Kidney (tissue), 14 donors: ENCODE results near the gene ARID1B. TPM values are rescaled to one million over a fixed set of nuclear protein-coding genes. Genes with fewer than 3 reads are reported as not detected.

Source experiments
- DNase-seq, 5 donors: peaks; one replicate each; pipeline ENCODE4 v3.0.0-alpha.2; 2013 to 2020
- FAIRE-seq: peaks from 2 replicates; lab custom pipeline; 2012; peaks lifted over from hg19 to GRCh38; lab: Jason Lieb, UNC
- H3K27ac ChIP-seq, 2 donors: one replicate each; pipeline ENCODE4 v1.7.0; 2013; ENCODE audit warnings: low read depth in 2 of 2, low read length in 2 of 2, inconsistent platforms in 1 of 2
- H3K27me3 ChIP-seq: one replicate; pipeline ENCODE4 v1.7.1; 2013; ENCODE audit warnings: low read length, inconsistent platforms; ENCODE audit not compliant: control insufficient read depth, insufficient read depth
- H3K36me3 ChIP-seq, 3 donors: one replicate each; pipeline versions ENCODE4 v1.7.0 to v1.7.1; 2013; ENCODE audit warnings: low read length in 3 of 3, control low read depth in 1 of 3, inconsistent platforms in 1 of 3; ENCODE audit not compliant: insufficient read depth in 3 of 3, control insufficient read depth in 2 of 3
- H3K4me1 ChIP-seq, 3 donors: one replicate each; pipeline versions ENCODE4 v1.7.0 to v1.7.1; 2013; ENCODE audit warnings: low read length in 3 of 3, inconsistent platforms in 1 of 3, low read depth in 1 of 3; ENCODE audit not compliant: control insufficient read depth in 2 of 3, insufficient read depth in 2 of 3
- H3K4me3 ChIP-seq, 3 donors: one replicate each; pipeline versions ENCODE4 v1.7.0 to v1.8.1; 2013; ENCODE audit warnings: low read length in 3 of 3, control low read depth in 1 of 3, inconsistent platforms in 1 of 3
- H3K9ac ChIP-seq, 3 donors: one replicate each; pipeline versions ENCODE4 v1.7.0 to v1.7.1; 2013; ENCODE audit warnings: low read length in 3 of 3, control low read depth in 1 of 3, inconsistent platforms in 1 of 3
- H3K9me3 ChIP-seq, 3 donors: one replicate each; pipeline versions ENCODE4 v1.7.0 to v1.7.1; 2013; ENCODE audit warnings: low read length in 3 of 3, control low read depth in 1 of 3, inconsistent platforms in 1 of 3; ENCODE audit not compliant: control insufficient read depth in 2 of 3, insufficient read depth in 1 of 3
- CTCF ChIP-seq: IDR thresholded peaks from 3 replicates; pipeline ENCODE4 v1.5.1; 2012; ENCODE audit warnings: mild to moderate bottlenecking, moderate library complexity, borderline replicate concordance; ENCODE audit not compliant: insufficient read depth; ENCODE audit errors: extremely low read depth
- intact Hi-C: fragments of 100-400 bp; cut with DNase I; formaldehyde crosslinking; loops from one replicate; pipeline ENCODE4 v1.11.1; 2022
- polyA plus RNA-seq: library from polyadenylated mRNA; stranded (reverse); fragments of 350-450 nt; fragmentation: Illumina TruSeq; extraction: RNeasy Lipid Tissue Mini Kit (QIAGEN cat#74804); gene quantifications from one replicate; pipeline ENCODE4 v1.2.3, GENCODE V29; 2014; ENCODE audit warnings: low read depth, low replicate concordance; ENCODE audit not compliant: insufficient read depth
- total RNA-seq: library from RNA; stranded (reverse); fragmentation: NEBNext Ultra II Directional; extraction: Animal tissue kit (Norgen Biotek cat#: 25700); gene quantifications from one replicate; pipeline ENCODE4 v1.2.1, GENCODE V29; 2021
- donor health status: control.
- donor health status: control.
- donor health status: control.
- donor health status: control.
- donor health status: control.
- donor health status: DM: yes; HTN: yes; CAD: no.
- donor health status: Normal renal cell carcinoma (clear cell type).

ARID1B gene
- total and polyA plus RNA-seq, 2 donors from 2014 or later: 16.4 to 110 TPM

GRCh38 chr6:157186785-157187181 is 409.6 kb downstream of the ARID1B start:
- intact Hi-C loops: no loop called here
- no peak for DNase-seq
- no peak for FAIRE-seq
- H3K9me3 ChIP-seq: no peaks in the 10 kb centered on the region
- peak overlapping the region in 1 of 2 donors; percentile 10 for H3K27ac ChIP-seq
- peak overlapping the region in 1 of 3 donors; percentile 14 for H3K9ac ChIP-seq
- no peak for TF ChIP-seq CTCF
- peaks cover 0 to 9% (median 8%) of the 10 kb centered on the region in 3 donors for H3K4me1 ChIP-seq
- no peak overlapping the region for H3K4me3 ChIP-seq
- H3K27me3 ChIP-seq: no peaks in the 10 kb centered on the region
- H3K36me3 ChIP-seq: peaks cover 8 to 30% (median 28%) of the 10 kb centered on the region in 3 donors

- H3K36me3 ChIP-seq: peaks cover 8 to 30% (median 28%) of the 10 kb centered on the region in 3 donors
- DNase-seq (peak in 4 of 5 donors; percentile 56 to 76 (median 67)), FAIRE-seq (no peak)
Observed at GRCh38 chr6:157187182-157188083, 410.3 kb downstream of the ARID1B start.

GRCh38 chr6:157188213-157188612 is 411.0 kb downstream of the ARID1B start:
- H3K9me3 ChIP-seq: no peaks in the 10 kb centered on the region
- H3K4me1 ChIP-seq: peaks cover 0 to 7% (median 6%) of the 10 kb centered on the region in 3 donors
- peak overlapping the region in 1 of 3 donors; percentile 4 for H3K9ac ChIP-seq
- H3K27me3 ChIP-seq: no peaks in the 10 kb centered on the region
- no peak overlapping the region for H3K27ac ChIP-seq
- intact Hi-C loops: no loop called here
- no peak overlapping the region for H3K4me3 ChIP-seq
- FAIRE-seq (no peak), DNase-seq (no peak)
- TF ChIP-seq CTCF: no peak
- peaks cover 8 to 30% (median 26%) of the 10 kb centered on the region in 3 donors for H3K36me3 ChIP-seq

More at GRCh38 chr6:157187182-157188083, 410.3 kb downstream of the ARID1B start:
- no peak overlapping the region for H3K4me3 ChIP-seq
- peak overlapping the region in 1 of 3 donors; percentile 14 for H3K9ac ChIP-seq
- H3K27ac ChIP-seq: peak overlapping the region in 1 of 2 donors; percentile 10
- no peak for TF ChIP-seq CTCF
- no peaks in the 10 kb centered on the region for H3K9me3 ChIP-seq
- H3K27me3 ChIP-seq: no peaks in the 10 kb centered on the region
- intact Hi-C loops: no loop called here
- peaks cover 0 to 8% (median 7%) of the 10 kb centered on the region in 3 donors for H3K4me1 ChIP-seq
